ENCODE results near the gene NUP153. TPM values are rescaled to one million over a fixed set of nuclear protein-coding genes. Genes with fewer than 3 reads are reported as not detected.
A peak's percentile ranks its signal among the peaks of the same experiment; 100 is the strongest.

NUP153 gene
- total RNA-seq, 4 donors from 2014 or later: 28.4 to 32.8 (median 31.5) TPM

DNA sequence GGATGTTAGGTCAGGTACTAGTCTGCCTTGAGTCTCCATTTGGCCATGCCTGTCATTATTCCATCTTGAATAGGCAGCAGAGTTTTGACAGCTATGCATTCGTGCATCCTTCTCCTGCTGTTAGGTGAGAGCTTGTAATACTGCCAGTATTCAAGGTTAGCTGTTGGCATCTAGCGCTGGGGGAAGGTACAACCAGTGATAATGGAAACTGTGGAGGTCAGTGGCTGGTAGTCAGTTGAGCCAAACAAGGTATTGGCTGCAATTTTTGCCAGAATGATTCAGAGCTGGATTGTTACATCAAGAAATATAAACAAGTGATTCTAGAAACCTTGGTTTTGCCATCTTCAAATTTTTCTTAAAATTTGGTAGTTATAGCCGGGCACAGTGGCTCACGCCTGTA is 100.1 kb downstream of the NUP153 start:
- WGBS: 94% methylated on average over 4 of the region's 4 CpGs
- Histone ChIP-seq H3K36me3 (peaks cover 8 to 71% (median 40%) of the 10 kb centered on the region in 4 donors), H3K27me3 (no peaks in the 10 kb centered on the region), H3K9me3 (no peaks in the 10 kb centered on the region), H3K27ac (replicated peaks in 1 of 4) (no peak overlapping the region), H3K4me3 (no peak overlapping the region), H3K4me1 (peaks cover 7 to 21% (median 14%) of the 10 kb centered on the region in 4 donors)
- intact Hi-C loops (cut with DNase I): loop anchor here (10.0 kb wide), 1 partner anchor 98 kb away; the partner anchor contains the start of gene NUP153
- no peak for DNase-seq (ENCODE audit: extremely low spot score)
- TF ChIP-seq POLR2AphosphoS5 (IDR thresholded peaks at IDR 0.05) (no peak), EP300 (IDR thresholded peaks at IDR 0.05) (no peak), POLR2A (IDR thresholded peaks at IDR 0.05; ENCODE audit: low read depth) (no peak)
- TF ChIP-seq, protein P1, sequence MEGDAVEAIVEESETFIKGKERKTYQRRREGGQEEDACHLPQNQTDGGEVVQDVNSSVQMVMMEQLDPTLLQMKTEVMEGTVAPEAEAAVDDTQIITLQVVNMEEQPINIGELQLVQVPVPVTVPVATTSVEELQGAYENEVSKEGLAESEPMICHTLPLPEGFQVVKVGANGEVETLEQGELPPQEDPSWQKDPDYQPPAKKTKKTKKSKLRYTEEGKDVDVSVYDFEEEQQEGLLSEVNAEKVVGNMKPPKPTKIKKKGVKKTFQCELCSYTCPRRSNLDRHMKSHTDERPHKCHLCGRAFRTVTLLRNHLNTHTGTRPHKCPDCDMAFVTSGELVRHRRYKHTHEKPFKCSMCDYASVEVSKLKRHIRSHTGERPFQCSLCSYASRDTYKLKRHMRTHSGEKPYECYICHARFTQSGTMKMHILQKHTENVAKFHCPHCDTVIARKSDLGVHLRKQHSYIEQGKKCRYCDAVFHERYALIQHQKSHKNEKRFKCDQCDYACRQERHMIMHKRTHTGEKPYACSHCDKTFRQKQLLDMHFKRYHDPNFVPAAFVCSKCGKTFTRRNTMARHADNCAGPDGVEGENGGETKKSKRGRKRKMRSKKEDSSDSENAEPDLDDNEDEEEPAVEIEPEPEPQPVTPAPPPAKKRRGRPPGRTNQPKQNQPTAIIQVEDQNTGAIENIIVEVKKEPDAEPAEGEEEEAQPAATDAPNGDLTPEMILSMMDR (IDR thresholded peaks at IDR 0.05): no peak

DNA sequence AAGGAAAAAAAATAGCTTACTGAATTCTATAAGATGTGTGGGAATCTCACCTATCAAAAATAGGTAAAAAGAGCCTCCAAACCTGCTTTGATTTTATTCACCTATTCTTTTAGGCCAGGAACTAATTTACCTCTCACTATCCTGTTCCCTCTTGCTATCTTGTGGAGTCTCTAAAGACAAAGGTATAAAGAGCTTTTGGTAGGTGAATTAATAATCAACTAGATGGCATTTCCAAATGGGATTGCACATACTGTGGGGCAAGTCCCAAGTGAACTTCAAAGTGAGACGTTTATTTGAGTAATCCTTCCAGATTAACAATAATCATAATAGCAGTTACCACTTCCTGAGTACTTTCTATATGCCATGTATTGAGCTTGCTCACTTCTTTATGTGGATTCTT is 103.8 kb downstream of the NUP153 start:
- H3K36me3 ChIP-seq: peaks cover 4 to 54% (median 29%) of the 10 kb centered on the region in 4 donors
- no peaks in the 10 kb centered on the region for H3K27me3 ChIP-seq
- DNase-seq (ENCODE audit: extremely low spot score): no peak
- intact Hi-C loops (cut with DNase I): loop anchor here (10.0 kb wide), 1 partner anchor 102 kb away; the partner anchor contains the start of gene NUP153
- peaks cover 14 to 32% (median 24%) of the 10 kb centered on the region in 4 donors for H3K4me1 ChIP-seq
- H3K4me3 ChIP-seq: no peak overlapping the region
- WGBS: 38% methylated on average over 1 of the region's 1 CpG
- no peaks in the 10 kb centered on the region for H3K9me3 ChIP-seq
- H3K27ac ChIP-seq (replicated peaks in 1 of 4): no peak overlapping the region
- TF ChIP-seq, protein P1 (IDR thresholded peaks at IDR 0.05): no peak
- TF ChIP-seq POLR2A (IDR thresholded peaks at IDR 0.05; ENCODE audit: low read depth): no peak
- TF ChIP-seq EP300 (IDR thresholded peaks at IDR 0.05): no peak
- TF ChIP-seq POLR2AphosphoS5 (IDR thresholded peaks at IDR 0.05): no peak

DNA sequence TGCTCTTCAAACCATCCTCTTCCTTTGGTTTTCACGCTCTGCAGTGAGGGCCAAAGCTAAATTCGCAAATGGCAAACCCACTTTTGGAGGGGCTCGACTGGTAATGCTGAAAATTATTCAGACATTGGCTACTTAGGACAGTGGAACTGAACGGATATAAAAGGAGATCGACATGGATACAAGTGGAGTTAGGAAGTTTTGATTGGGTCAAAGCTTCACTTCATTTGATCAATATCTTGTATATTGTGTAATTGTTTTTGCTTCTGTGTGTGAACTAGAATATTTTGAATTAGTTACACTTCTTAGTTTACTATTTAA is 105.4 kb downstream of the NUP153 start:
- intact Hi-C loops (cut with DNase I): loop anchor here (10.0 kb wide), 1 partner anchor 103 kb away; the partner anchor contains the start of gene NUP153
- TF ChIP-seq POLR2A (IDR thresholded peaks at IDR 0.05; ENCODE audit: low read depth): no peak
- TF ChIP-seq EP300 (IDR thresholded peaks at IDR 0.05): no peak
- no peak for TF ChIP-seq POLR2AphosphoS5 (IDR thresholded peaks at IDR 0.05)
- TF ChIP-seq, protein P1 (IDR thresholded peaks at IDR 0.05): no peak
- DNase-seq (ENCODE audit: extremely low spot score): no peak
- Histone ChIP-seq H3K4me1 (peaks cover 14 to 32% (median 24%) of the 10 kb centered on the region in 4 donors), H3K4me3 (peak overlapping the region; percentile 72 to 99 (median 96)), H3K36me3 (peaks cover 3 to 39% (median 23%) of the 10 kb centered on the region in 4 donors), H3K9me3 (no peaks in the 10 kb centered on the region), H3K27ac (replicated peaks in 1 of 4) (peak overlapping the region; percentile 95 to 99 (median 98)), H3K27me3 (no peaks in the 10 kb centered on the region)
- WGBS: 4% methylated on average over 5 of the region's 5 CpGs

DNA sequence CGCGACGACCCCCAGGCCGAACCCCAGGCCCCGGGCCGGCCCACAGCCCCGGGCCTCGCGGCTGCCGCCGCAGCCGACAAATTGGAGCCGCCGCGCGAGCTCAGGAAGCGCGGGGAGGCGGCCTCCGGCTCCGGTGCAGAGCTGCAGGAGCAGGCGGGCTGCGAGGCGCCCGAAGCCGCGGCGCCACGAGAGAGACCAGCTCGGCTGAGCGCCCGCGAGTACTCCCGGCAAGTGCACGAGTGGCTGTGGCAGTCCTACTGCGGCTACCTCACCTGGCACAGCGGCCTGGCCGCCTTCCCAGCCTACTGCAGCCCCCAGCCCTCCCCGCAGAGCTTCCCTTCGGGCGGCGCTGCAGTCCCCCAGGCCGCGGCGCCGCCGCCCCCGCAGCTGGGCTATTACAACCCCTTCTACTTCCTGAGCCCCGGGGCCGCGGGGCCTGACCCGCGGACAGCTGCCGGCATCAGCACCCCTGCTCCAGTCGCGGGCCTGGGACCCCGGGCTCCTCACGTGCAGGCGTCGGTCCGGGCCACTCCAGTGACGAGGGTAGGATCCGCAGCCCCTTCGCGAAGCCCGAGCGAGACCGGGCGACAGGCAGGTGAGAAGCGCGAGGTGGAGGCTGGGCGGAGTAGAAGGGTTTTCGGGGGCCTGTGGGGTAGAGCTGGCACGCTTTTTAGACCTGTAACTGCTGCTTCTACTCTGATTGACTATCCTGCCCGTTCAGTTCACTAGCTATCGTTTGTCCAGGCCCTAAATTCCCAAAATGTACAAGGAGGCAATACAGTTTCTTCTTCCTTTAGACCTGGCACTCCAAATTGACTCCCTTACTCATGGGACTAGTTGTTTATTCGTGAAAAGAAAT is 106.0 kb downstream of the NUP153 start:
- peak overlapping the region; percentile 72 to 99 (median 96) for H3K4me3 ChIP-seq
- peaks cover 14 to 32% (median 24%) of the 10 kb centered on the region in 4 donors for H3K4me1 ChIP-seq
- TF ChIP-seq EP300 (IDR thresholded peaks at IDR 0.05) (no peak), POLR2AphosphoS5 (IDR thresholded peaks at IDR 0.05) (peak in 1 of 2 donors; percentile 18)
- no peak for DNase-seq (ENCODE audit: extremely low spot score)
- no peaks in the 10 kb centered on the region for H3K27me3 ChIP-seq
- intact Hi-C loops (cut with DNase I): loop anchor here (10.0 kb wide), 1 partner anchor 104 kb away; the partner anchor contains the start of gene NUP153
- no peaks in the 10 kb centered on the region for H3K9me3 ChIP-seq
- WGBS: 0% methylated on average over 3 of the region's 77 CpGs
- peaks cover 3 to 33% (median 17%) of the 10 kb centered on the region in 4 donors for H3K36me3 ChIP-seq
- H3K27ac ChIP-seq (replicated peaks in 1 of 4): peak overlapping the region; percentile 95 to 99 (median 98)

DNA sequence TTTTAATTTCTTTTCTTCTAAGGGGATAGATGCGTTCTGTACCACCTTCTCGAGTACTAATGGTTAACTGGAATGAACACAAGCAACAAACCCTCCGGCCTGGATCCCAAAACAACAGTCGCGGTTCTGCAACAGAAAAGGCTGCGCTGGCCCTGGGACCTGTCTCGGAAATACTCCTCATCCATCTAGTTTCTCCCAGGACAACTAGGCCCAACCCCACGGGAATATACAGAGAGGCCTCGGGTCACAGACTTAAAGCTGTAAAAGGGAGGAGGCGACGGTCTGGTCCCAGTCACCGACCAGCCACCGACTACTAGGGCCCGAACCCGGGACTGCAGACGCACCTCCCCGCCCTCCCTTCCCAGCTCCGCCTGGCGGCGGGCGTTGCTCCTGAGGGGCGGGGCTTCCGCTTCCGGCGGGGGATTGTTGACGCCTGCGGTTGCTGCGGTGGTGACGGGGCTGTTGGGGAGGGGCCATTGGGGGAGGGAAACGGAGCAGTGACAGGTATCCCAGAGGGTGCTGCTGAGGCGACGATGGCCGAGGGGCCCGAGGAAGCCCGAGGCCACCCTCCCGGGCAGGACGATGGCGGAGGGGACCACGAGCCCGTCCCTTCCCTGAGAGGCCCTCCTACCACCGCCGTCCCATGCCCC is 106.7 kb downstream of the NUP153 start, which contains the start of gene FAM8A1:
FAM8A1 (plus strand) TSS at position 426 of the 650 bp plus-strand sequence; CDS start at position 534, 108 bp downstream.
- Histone ChIP-seq H3K36me3 (peaks cover 3 to 25% (median 12%) of the 10 kb centered on the region in 4 donors), H3K4me3 (peak within 1 kb of the TSS; percentile 72 to 99 (median 96)), H3K9me3 (no peaks in the 10 kb centered on the region), H3K27me3 (no peaks in the 10 kb centered on the region), H3K4me1 (peaks cover 14 to 32% (median 24%) of the 10 kb centered on the region in 4 donors), H3K27ac (replicated peaks in 1 of 4) (peak within 1 kb of the TSS; percentile 95 to 99 (median 98))
- intact Hi-C loops (cut with DNase I): loop anchor here (10.0 kb wide), 1 partner anchor 105 kb away; the partner anchor contains the start of gene NUP153
- DNase-seq (ENCODE audit: extremely low spot score): peak; percentile 97
- 20% methylated on average over 10 of the region's 42 CpGs for WGBS
- TF ChIP-seq POLR2A (IDR thresholded peaks at IDR 0.05; ENCODE audit: low read depth) (peak; percentile 28), EP300 (IDR thresholded peaks at IDR 0.05) (no peak), POLR2AphosphoS5 (IDR thresholded peaks at IDR 0.05) (peak; percentile 93 to 95)
- TF ChIP-seq, protein P1 (IDR thresholded peaks at IDR 0.05): peak; percentile 42 to 73 (median 67)

All from esophagus muscularis mucosa (tissue), 4 donors.